ENCODE results near the gene ZNF443. TPM values are rescaled to one million over a fixed set of nuclear protein-coding genes. Genes with fewer than 3 reads are reported as not detected.
"Not testable (repeated sequence)": the region's sequence is repeated elsewhere in the genome, so short reads cannot be mapped to it uniquely, and the experiment has no call there.

Gene ZNF443
- polyA plus RNA-seq, 1 of the 3 experiments (the other 2 are of a cell fraction), result 0.92 TPM

DNA sequence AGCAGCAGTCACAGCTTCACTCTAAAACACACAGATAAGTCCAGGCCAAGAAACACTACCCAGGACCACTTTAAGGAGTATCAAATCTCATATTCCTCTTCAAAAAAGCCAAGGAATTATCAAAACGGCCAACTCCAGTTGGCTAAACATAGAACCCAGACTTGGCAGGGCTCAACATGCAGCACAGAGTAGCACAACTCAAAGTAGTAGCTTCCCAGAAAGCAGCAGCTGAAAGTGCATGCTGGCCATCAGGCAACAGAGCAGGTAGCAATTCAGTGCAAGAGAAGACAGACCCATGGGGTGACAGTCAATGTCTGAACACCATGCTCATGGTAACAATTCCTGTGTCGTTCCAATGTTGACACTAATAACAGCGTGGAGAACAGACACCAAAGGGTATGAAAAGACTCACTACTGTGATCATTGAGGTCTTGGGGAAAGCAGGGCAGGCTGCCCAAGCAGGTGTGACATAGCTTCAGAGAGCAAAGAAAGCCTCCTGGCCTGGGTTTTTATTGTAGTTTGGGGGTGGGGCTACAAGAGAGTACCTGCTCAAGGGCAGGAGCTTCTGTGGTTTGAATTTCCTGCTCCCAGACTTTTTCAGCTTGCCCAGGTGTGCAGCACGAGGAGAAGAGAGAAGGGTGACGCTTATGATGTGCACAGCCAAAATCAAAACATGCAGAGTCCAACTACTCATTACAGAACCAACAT, 37.6 kb upstream of the ZNF443 start:
- Histone ChIP-seq H3K4me1 (ENCODE audit: control insufficient read depth in 1 of 2, insufficient read depth in 2 of 2, low read depth in 1 of 2, low read length in 1 of 2) (peaks cover 0 to 3% of the 10 kb centered on the region in 2 experiments; a peak in 2 of 4 replicates), H3K79me2 (ENCODE audit: insufficient read depth) (peaks cover 76% of the 10 kb centered on the region), H3K9me2 (no peaks in the 10 kb centered on the region), H3K4me2 (no peak overlapping the region), H3K27me3 (ENCODE audit: insufficient read depth) (no peaks in the 10 kb centered on the region), H3K4me3 (ENCODE audit: low read depth in 2 of 2, low read length in 1 of 2) (no peak overlapping the region), H3F3A (replicated peaks; ENCODE audit: insufficient read depth) (no peaks in the 10 kb centered on the region), H4K20me1 (ENCODE audit: insufficient read depth) (no peaks in the 10 kb centered on the region), H3K9me3 (no peaks in the 10 kb centered on the region), H3K9ac (no peak overlapping the region), H3K36me3 (replicated peaks in 1 of 2; ENCODE audit: control insufficient read depth in 1 of 2, insufficient read depth in 2 of 2, low read length in 1 of 2) (no peaks in the 10 kb centered on the region), H3K27ac (ENCODE audit: low read depth in 2 of 2, low read length in 1 of 2) (no peak overlapping the region), H2AFZ (ENCODE audit: low read depth) (no peak overlapping the region)
- POLR2A ChIA-PET, result no interaction called here
- CTCF ChIA-PET, result no interaction called here
- WGBS (ENCODE audit: low lambda C conversion rate), result 69% methylated on average over 5 of the region's 5 CpGs
- DNase-seq, result no peak
- no peak for TF ChIP-seq NRF1 (IDR thresholded peaks at IDR 0.05; ENCODE audit: low read depth, low read length)
- TF ChIP-seq RXRA (IDR thresholded peaks at IDR 0.05; ENCODE audit: borderline replicate concordance, low read depth), result no peak
- TF ChIP-seq JUND (IDR thresholded peaks at IDR 0.05), result no peak
- TF ChIP-seq NFIC (IDR thresholded peaks at IDR 0.05; ENCODE audit: borderline replicate concordance), result no peak
- no peak for TF ChIP-seq MEF2A (IDR thresholded peaks at IDR 0.05; ENCODE audit: borderline replicate concordance, low read depth)
- TF ChIP-seq YY1 (IDR thresholded peaks at IDR 0.05; ENCODE audit: low read depth), result no peak
- no peak for TF ChIP-seq CHD2 (IDR thresholded peaks at IDR 0.05; ENCODE audit: low read length, partially characterized antibody)

DNA sequence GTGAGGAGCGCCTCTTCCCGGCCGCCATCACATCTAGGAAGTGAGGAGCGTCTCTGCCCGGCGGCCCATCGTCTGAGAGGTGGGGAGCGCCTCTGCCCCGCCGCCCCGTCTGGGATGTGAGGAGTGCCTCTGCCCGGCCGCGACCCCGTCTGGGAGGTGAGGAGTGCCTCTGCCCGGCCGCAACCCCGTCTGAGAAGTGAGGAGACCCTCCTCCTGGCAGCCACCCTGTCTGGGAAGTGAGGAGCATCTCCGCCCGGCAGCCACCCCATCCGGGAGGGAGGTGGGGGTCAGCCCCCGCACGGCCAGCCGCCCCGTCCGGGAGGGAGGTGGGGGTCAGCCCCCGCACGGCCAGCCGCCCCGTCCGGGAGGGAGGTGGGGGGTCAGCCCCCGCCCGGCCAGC, 26.8 kb upstream of the ZNF443 start:
- peaks cover 24% of the 10 kb centered on the region for H3K79me2 ChIP-seq (ENCODE audit: insufficient read depth)
- H3K36me3 ChIP-seq (replicated peaks in 1 of 2; ENCODE audit: control insufficient read depth in 1 of 2, insufficient read depth in 2 of 2, low read length in 1 of 2), result peaks cover 23 to 35% of the 10 kb centered on the region in 2 experiments
- peaks cover 39% of the 10 kb centered on the region for H3K9me3 ChIP-seq
- H3K9ac ChIP-seq; H3K4me2 ChIP-seq; H3F3A ChIP-seq (replicated peaks; ENCODE audit: insufficient read depth); H3K27me3 ChIP-seq (ENCODE audit: insufficient read depth); H2AFZ ChIP-seq (ENCODE audit: low read depth); DNase-seq; CTCF ChIA-PET; H3K9me2 ChIP-seq; H4K20me1 ChIP-seq (ENCODE audit: insufficient read depth); H3K27ac ChIP-seq (ENCODE audit: low read depth in 2 of 2, low read length in 1 of 2); H3K4me1 ChIP-seq (ENCODE audit: control insufficient read depth in 1 of 2, insufficient read depth in 2 of 2, low read depth in 1 of 2, low read length in 1 of 2); POLR2A ChIA-PET; H3K4me3 ChIP-seq (ENCODE audit: low read depth in 2 of 2, low read length in 1 of 2): not testable (repeated sequence)
- 60% methylated on average over 2 of the region's 33 CpGs for WGBS (ENCODE audit: low lambda C conversion rate)

DNA sequence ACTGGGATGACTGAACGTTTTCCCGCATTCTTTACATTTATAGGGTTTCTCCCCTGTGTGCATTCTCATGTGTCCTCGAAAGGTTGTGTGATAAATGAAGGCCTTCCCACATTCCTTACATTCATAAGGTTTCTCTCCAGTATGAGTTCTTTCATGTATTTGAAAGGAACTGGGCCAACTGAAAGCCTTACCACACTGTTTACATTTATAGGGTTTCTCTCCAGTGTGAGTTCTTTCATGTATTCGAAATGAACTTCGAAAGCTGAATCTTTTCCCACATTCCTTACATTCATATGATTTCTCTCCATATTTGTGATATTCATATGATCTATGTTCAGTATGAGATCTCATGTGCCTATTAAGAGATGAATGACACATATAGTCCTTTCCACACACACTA, 24.4 kb upstream of the ZNF443 start:
- Histone ChIP-seq H2AFZ (ENCODE audit: low read depth) (no peak overlapping the region), H4K20me1 (ENCODE audit: insufficient read depth) (no peaks in the 10 kb centered on the region), H3K36me3 (replicated peaks in 1 of 2; ENCODE audit: control insufficient read depth in 1 of 2, insufficient read depth in 2 of 2, low read length in 1 of 2) (peaks cover 23 to 45% of the 10 kb centered on the region in 2 experiments), H3K9me2 (no peaks in the 10 kb centered on the region), H3K9me3 (peaks cover 51% of the 10 kb centered on the region), H3K4me1 (ENCODE audit: control insufficient read depth in 1 of 2, insufficient read depth in 2 of 2, low read depth in 1 of 2, low read length in 1 of 2) (no peaks in the 10 kb centered on the region), H3K9ac (no peak overlapping the region), H3K4me2 (no peak overlapping the region), H3K27ac (ENCODE audit: low read depth in 2 of 2, low read length in 1 of 2) (no peak overlapping the region), H3F3A (replicated peaks; ENCODE audit: insufficient read depth) (no peaks in the 10 kb centered on the region), H3K4me3 (ENCODE audit: low read depth in 2 of 2, low read length in 1 of 2) (no peak overlapping the region; a peak in 1 of 4 replicates), H3K27me3 (ENCODE audit: insufficient read depth) (no peaks in the 10 kb centered on the region), H3K79me2 (ENCODE audit: insufficient read depth) (peaks cover 4% of the 10 kb centered on the region; the same call in 1 of the 2 replicates)
- TF ChIP-seq RCOR1 (IDR thresholded peaks at IDR 0.05; ENCODE audit: low read length) (no peak), EP300 (IDR thresholded peaks at IDR 0.05; ENCODE audit: borderline replicate concordance in 1 of 2, low read depth in 1 of 2, low read length in 1 of 2) (no peak), RAD21 (IDR thresholded peaks at IDR 0.05; ENCODE audit: low read length) (no peak), SMC3 (IDR thresholded peaks at IDR 0.05; ENCODE audit: low read depth, low read length) (no peak), PBX3 (IDR thresholded peaks at IDR 0.05) (no peak), YY1 (IDR thresholded peaks at IDR 0.05; ENCODE audit: low read depth) (no peak), TEAD4 (IDR thresholded peaks at IDR 0.05; ENCODE audit: borderline replicate concordance, insufficient read depth) (no peak), NRF1 (IDR thresholded peaks at IDR 0.05; ENCODE audit: low read depth, low read length) (no peak), TCF12 (IDR thresholded peaks at IDR 0.05) (no peak), TAF1 (IDR thresholded peaks at IDR 0.05; ENCODE audit: borderline replicate concordance, low read depth, low read length) (no peak), MEF2A (IDR thresholded peaks at IDR 0.05; ENCODE audit: borderline replicate concordance, low read depth) (no peak), FOSL2 (IDR thresholded peaks at IDR 0.05; ENCODE audit: borderline replicate concordance, low read depth) (no peak), POLR2AphosphoS5 (IDR thresholded peaks at IDR 0.05; ENCODE audit: low read depth, low read length) (no peak), EZH2phosphoT487 (IDR thresholded peaks at IDR 0.05; ENCODE audit: borderline replicate concordance, low read depth) (no peak), RXRA (IDR thresholded peaks at IDR 0.05; ENCODE audit: borderline replicate concordance, low read depth) (no peak), SIN3A (IDR thresholded peaks at IDR 0.05; ENCODE audit: borderline replicate concordance, low read depth, low read length) (no peak), GATA2 (CRISPR knock-in tag; IDR thresholded peaks at IDR 0.05) (no peak), FOXM1 (IDR thresholded peaks at IDR 0.05; ENCODE audit: low read depth) (no peak)
- TF ChIP-seq, protein P1, sequence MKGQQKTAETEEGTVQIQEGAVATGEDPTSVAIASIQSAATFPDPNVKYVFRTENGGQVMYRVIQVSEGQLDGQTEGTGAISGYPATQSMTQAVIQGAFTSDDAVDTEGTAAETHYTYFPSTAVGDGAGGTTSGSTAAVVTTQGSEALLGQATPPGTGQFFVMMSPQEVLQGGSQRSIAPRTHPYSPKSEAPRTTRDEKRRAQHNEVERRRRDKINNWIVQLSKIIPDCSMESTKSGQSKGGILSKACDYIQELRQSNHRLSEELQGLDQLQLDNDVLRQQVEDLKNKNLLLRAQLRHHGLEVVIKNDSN (IDR thresholded peaks at IDR 0.05; ENCODE audit: borderline replicate concordance, low read depth), result no peak
- TF ChIP-seq, protein P2, sequence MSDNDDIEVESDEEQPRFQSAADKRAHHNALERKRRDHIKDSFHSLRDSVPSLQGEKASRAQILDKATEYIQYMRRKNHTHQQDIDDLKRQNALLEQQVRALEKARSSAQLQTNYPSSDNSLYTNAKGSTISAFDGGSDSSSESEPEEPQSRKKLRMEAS (IDR thresholded peaks at IDR 0.05; ENCODE audit: low read depth), result no peak
- CTCF ChIA-PET, result no interaction called here
- POLR2A ChIA-PET, result no interaction called here
- no peak for DNase-seq
- 77% methylated on average over 5 of the region's 5 CpGs for WGBS (ENCODE audit: low lambda C conversion rate)

Measured in SK-N-SH (cell line).